ENCODE measurements around the gene SUCLG1.

The SUCLG1 gene

DNA sequence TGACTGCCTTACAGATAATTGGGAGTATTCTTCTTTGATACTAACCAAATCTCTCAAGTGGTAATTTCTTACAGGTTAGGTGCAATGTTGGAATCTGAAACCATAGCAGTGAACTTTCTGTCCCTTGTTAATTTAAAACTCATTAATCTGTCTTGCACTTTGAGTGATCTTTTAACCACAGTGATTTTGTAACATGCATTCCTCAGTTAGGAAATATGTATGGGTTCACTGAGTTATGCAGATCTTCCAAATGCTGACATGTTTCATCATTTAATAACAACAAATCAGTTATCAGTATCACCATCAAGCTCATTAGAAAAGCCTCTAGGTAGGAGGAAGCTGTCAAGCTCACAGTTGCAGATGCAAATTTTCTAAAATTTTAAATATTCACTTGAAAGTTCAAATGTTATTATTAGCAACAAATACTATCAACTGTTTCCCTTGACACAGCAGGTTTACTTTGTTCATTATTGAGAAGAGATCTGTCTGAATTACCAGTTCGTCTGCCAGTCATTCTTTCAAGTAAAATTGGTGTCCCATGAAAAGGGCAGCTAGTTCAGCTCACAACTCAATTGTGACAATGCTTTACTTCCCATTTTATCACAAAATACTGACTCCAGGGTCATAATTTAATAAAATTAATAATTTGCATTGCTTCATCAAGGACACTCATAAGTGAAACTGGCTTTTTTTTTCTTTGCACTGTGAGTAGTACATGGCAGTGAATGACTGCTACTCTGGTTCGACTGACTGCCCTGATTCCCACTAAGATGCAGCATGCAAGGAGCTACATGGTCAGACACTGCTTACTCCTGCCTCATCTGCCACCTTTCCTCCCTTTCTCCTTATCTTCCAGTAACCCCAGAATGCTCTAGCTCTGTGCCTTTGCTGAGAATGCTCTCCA, 31.6 kb downstream of the SUCLG1 start:
- TF ChIP-seq, protein P1, sequence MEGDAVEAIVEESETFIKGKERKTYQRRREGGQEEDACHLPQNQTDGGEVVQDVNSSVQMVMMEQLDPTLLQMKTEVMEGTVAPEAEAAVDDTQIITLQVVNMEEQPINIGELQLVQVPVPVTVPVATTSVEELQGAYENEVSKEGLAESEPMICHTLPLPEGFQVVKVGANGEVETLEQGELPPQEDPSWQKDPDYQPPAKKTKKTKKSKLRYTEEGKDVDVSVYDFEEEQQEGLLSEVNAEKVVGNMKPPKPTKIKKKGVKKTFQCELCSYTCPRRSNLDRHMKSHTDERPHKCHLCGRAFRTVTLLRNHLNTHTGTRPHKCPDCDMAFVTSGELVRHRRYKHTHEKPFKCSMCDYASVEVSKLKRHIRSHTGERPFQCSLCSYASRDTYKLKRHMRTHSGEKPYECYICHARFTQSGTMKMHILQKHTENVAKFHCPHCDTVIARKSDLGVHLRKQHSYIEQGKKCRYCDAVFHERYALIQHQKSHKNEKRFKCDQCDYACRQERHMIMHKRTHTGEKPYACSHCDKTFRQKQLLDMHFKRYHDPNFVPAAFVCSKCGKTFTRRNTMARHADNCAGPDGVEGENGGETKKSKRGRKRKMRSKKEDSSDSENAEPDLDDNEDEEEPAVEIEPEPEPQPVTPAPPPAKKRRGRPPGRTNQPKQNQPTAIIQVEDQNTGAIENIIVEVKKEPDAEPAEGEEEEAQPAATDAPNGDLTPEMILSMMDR (IDR thresholded peaks at IDR 0.05; ENCODE audit: insufficient read depth, low read depth, low read length, missing control alignments) = no peak
- DNase-seq (ENCODE audit: low read depth) = no peak

DNA sequence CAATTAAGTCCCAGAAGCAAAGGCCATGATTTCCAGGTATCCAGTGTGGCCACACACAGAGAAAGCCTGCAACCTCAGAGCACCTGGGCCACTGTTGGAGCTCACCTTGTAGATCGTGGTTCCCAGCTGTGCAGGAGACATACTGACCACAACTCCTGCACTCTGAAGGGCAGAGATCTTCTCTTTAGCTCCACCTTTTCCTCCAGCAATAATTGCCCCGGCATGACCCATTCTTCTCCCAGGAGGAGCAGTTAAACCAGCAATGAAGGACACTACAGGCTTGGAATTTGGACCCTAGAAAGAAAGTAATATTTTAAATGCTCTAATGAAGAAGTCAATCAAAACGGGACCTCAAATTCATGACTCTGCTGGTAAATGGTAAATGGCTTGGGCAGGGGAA, 33.8 kb downstream of the SUCLG1 start:
- TF ChIP-seq, protein P1 (IDR thresholded peaks at IDR 0.05; ENCODE audit: insufficient read depth, low read depth, low read length, missing control alignments) = no peak
- no peak overlapping the region for H3K4me3 ChIP-seq (ENCODE audit: low read depth, low read length)
- no peak for DNase-seq (ENCODE audit: low read depth)

More for the DNA sequence above, 31.6 kb downstream of the SUCLG1 start:
- H3K4me3 ChIP-seq (ENCODE audit: low read depth, low read length) = no peak overlapping the region

DNA sequence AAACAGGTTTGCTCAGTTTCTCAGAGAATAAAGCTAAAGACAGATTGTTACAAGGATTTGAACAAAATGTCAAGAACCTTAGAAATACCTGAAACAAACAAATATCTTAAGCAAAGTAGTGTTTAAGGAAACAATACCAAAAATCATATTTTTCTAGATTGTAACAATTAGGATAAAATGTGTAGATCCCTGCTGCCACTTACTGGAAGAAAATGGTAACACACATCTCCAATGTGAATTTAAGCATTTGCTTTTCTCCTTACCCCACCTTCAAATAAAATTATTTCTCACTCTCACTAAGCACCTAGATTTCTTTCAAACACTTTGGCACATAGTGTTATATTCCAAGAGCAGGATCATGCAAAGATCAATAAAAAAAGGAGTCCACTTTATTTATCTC, 34.9 kb downstream of the SUCLG1 start:
- H3K4me3 ChIP-seq (ENCODE audit: low read depth, low read length) = no peak overlapping the region
- TF ChIP-seq, protein P1 (IDR thresholded peaks at IDR 0.05; ENCODE audit: insufficient read depth, low read depth, low read length, missing control alignments) = peak; percentile 26
- no peak for DNase-seq (ENCODE audit: low read depth)

DNA sequence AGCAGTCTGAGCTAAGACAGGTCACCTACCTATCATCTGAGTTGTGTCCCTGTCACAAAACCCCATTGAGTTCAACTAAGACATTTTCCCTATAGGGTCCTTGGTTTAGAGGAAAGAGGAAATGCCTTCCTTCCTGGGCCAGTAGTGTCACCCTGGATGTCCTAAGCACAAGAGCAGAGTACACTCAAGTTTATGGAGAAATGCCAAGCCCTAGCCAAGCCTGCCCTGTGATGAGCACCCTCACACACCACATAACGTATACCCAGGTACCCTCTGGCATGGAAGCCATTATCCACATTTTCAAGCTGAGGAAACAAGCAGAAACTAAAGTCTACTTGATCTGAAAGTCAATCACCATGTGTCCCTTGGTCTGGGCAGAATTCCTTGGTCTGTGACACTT, 37.3 kb downstream of the SUCLG1 start:
- DNase-seq (ENCODE audit: low read depth) = no peak
- no peak overlapping the region for H3K4me3 ChIP-seq (ENCODE audit: low read depth, low read length)
- TF ChIP-seq, protein P1 (IDR thresholded peaks at IDR 0.05; ENCODE audit: insufficient read depth, low read depth, low read length, missing control alignments) = no peak

DNA sequence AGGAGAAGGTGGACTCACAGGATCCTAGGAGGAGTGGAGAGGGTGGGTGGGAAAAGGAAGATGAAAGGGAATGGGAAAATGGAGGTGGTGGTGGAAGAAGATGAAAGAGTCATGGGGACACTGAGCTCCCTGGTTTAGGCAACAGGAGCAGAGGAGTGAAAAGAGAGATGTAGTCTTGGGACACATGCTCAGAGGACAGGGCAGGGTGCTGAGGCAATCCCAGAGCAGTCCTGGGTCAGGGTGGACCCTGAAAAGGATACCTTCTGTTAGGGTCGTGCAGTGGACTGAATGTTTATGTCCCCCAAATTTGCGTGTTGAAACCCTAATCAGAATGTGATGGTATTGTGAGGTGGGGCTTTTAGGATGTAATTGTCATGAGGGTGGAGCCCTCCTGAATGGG, 37.9 kb downstream of the SUCLG1 start:
- DNase-seq (ENCODE audit: low read depth) = no peak
- no peak overlapping the region for H3K4me3 ChIP-seq (ENCODE audit: low read depth, low read length)
- TF ChIP-seq, protein P1 (IDR thresholded peaks at IDR 0.05; ENCODE audit: insufficient read depth, low read depth, low read length, missing control alignments) = no peak

DNA sequence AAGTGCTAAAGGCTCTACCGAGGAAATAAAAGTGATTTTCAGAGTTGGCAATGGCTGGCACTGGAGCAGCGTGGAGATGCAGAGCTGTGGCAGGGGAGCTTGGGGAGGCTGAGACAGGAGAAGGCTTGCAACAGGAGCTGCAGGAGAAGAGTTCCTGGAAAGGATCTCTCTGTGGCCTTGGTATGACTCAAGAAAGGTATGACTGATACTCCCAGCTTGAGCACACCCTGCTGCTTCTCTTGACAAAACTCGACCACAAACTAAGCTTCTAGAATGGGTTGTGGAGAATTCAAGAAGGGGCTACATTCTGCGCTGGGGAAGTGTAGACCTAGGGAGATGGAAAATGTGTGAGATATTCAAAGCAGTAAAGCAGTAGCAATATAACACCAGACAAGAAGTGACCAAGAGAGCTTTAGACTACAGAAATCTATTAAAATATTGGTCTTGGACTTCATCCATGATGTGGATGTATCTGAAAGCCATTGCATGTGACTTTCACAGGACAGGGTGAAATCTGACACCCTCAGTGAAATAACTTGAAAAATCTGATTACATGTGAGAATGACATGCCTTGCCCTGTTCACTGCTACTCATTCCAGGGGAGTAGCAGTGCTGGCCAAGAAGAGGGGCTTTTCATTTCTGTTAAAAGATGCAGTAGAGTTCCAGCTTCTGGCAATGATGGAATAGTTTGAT, 41.5 kb downstream of the SUCLG1 start:
- TF ChIP-seq, protein P1 (IDR thresholded peaks at IDR 0.05; ENCODE audit: insufficient read depth, low read depth, low read length, missing control alignments) = no peak
- H3K4me3 ChIP-seq (ENCODE audit: low read depth, low read length) = no peak overlapping the region
- no peak for DNase-seq (ENCODE audit: low read depth)

Measured in GM12865 (cell line).